H54 (cell line): ENCODE data around the gene ZFYVE16.
"Not testable (repeated sequence)": the region's sequence is repeated elsewhere in the genome, so short reads cannot be mapped to it uniquely, and the experiment has no call there.

Experiments
- DNase-seq: peaks from one replicate; pipeline ENCODE4 v3.0.0; 2011; ENCODE audit warnings: low spot score, mixed read lengths; ENCODE audit not compliant: insufficient read length
- FAIRE-seq: peaks from 3 replicates; lab custom pipeline; 2011; peaks lifted over from hg19 to GRCh38; lab: Jason Lieb, UNC
- POLR2A ChIP-seq: IDR thresholded peaks from 2 replicates; pipeline ENCODE4 v1.6.1; 2011; ENCODE audit warnings: low read depth, mild to moderate bottlenecking, low read length

The ZFYVE16 gene

GRCh38 chr5:80439213-80439612, 31.3 kb downstream of the ZFYVE16 start:
- no peak for FAIRE-seq
- DNase-seq: no peak
- TF ChIP-seq POLR2A: no peak

DNA sequence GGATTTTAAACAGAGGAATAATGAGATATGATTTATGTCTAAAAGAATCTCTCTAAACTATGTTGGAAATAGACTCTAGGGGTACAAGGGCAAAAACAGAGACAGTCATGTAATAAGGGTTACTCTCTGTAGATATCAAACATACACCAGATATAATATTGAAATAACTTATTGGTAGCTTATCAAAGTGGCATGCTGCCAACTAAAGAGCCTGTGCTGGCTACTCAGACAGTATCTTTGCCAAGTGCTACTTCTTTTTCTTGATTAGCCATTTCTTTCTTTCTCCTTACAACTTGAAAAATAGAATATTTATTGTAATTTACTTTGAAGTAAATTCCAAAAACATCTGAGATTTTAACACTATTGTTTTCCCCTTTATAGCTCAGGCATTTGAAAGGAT, 34.9 kb downstream of the ZFYVE16 start:
- no peak for TF ChIP-seq POLR2A
- FAIRE-seq: no peak
- DNase-seq: no peak

GRCh38 chr5:80453366-80453765, 45.5 kb downstream of the ZFYVE16 start:
- no peak for DNase-seq
- TF ChIP-seq POLR2A: no peak
- no peak for FAIRE-seq

GRCh38 chr5:80463269-80463668, 55.4 kb downstream of the ZFYVE16 start:
- FAIRE-seq: no peak
- no peak for TF ChIP-seq POLR2A
- no peak for DNase-seq

GRCh38 chr5:80466669-80467485, 59.0 kb downstream of the ZFYVE16 start:
- no peak for DNase-seq
- FAIRE-seq: no peak
- no peak for TF ChIP-seq POLR2A

DNA sequence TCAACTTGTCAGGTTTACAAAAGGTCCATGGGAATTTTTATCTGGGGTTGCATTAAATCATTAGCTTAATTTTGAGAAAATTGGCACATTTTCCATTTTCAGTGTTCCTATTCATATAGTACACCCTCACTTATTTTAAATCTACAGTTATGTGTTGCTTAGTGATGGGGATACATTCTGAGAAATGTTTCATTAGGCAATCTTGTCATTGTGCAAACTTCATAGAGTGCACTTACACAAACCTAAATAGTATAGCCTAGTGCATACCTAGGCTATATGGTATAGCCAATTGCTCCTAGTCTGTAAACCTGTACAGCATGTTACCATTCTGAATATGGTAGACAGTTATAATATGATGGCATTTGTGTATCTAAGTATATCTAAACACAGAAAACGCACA, 60.3 kb downstream of the ZFYVE16 start:
- FAIRE-seq (no peak), DNase-seq (no peak)
- TF ChIP-seq POLR2A: no peak

DNA sequence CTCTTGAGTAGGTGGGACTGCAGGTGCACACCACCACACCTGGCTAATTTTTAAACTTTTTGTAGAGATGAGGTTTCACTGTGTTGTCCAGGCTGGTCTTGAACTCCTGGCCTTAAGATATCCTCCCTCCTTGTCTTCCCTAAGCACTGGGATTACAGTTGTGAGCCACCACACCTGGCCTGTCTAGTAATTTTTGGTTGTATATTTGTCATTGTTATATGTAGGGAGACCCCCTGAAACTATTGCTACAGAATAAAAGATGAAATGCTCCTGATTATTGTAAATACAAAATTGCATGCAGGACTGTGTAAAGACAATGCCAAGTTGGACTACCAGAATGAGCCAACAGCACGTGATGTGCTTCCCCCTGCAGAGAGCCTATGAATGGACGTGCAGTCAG, 62.8 kb downstream of the ZFYVE16 start:
- FAIRE-seq, DNase-seq: not testable (repeated sequence)

DNA sequence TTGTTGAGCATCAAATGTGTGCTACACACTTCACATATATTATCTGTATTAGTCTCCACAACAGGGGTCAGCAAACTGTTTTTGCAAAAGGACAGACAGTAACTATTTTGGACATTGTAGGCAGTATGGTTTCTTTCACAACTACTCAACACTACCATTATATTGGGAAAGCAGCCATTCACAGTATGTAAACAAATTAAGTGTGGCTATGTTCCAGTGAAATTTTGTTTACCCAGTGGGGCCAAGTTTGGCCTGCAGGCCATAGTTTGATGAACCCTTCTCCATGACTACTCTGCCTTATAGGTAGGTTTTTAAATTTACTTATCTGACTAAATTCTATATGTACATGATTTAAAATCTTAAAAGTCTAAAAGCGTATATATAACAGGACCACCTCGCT, 67.1 kb downstream of the ZFYVE16 start:
- no peak for DNase-seq
- FAIRE-seq: no peak
- TF ChIP-seq POLR2A: no peak

GRCh38 chr5:80479713-80480112, 71.8 kb downstream of the ZFYVE16 start:
- no peak for TF ChIP-seq POLR2A
- FAIRE-seq: peak; percentile 23
- no peak for DNase-seq

DNA sequence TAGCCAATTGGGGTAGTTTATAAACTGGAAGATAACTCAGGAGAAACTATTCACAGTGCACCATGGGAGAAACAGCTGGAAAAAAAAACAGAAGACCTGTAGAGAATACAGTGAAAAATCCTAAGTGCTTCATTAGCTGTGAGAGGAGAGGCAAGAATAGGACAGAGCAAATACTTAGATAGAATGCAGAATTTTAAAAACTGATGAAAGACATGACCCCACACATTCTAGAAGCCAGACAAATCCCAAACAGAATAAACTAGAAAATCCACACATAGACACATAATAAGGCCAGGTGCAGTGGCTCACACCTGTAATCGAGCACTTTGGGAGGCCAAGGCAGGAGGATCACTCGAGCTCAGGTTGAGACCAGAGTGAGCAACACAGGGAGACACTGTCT, 72.5 kb downstream of the ZFYVE16 start:
- no peak for FAIRE-seq
- DNase-seq: no peak
- TF ChIP-seq POLR2A: no peak

GRCh38 chr5:80481019-80481893, 73.4 kb downstream of the ZFYVE16 start:
- TF ChIP-seq POLR2A: no peak
- FAIRE-seq (peak; percentile 97), DNase-seq (peak; percentile 22)

DNA sequence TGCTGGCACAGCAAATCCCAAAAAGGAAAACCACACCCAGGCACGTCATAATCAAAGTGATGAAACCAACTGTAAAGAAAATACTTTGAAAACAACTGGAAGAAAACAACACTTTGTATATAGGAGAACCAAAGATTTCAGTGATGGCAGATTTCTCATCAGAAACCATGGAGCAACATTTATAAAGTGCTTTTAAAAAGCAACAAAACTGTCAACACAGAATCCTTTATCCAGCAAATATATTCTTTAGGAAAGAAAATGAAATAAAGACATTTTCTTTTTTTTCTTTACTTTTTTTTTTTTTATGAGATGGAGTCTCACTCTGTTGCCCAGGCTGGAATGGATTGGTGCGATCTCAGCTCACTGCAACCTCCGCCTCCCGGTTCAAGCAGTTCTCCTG, 74.7 kb downstream of the ZFYVE16 start:
- FAIRE-seq: no peak
- TF ChIP-seq POLR2A: no peak

DNA sequence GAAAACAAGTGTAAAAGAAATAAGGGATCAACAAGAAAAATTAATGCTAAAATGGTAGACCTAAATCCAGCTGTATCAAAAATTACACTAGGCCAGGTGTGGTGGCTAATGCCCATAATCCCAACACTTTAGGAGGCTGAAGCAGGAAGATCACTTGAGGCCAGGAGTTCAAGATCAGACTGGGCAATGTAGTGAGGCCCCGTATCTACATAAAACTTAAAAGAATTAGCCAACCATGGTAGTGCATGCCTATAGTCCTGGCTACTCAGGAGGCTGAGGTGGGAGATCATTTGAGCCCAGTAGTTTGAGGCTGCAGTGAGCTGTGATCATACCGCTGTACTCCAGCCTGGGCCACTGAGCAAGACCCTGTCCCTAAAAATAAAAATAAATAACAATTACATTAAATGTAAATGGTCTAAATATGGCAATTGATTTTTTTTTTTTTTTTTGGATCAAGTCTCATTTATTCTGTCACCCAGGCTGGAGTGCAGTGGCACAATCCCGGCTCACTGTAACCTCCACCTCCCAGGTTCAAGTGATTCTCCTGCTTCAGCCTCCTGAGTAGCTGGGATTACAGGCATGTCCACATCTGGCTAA, 75.9 kb downstream of the ZFYVE16 start:
- no peak for FAIRE-seq
- no peak for DNase-seq
- TF ChIP-seq POLR2A: no peak

More for the DNA sequence above, 74.7 kb downstream of the ZFYVE16 start:
- no peak for DNase-seq

- no peak for FAIRE-seq
- no peak for TF ChIP-seq POLR2A
Observed at GRCh38 chr5:80487444-80487828, 79.6 kb downstream of the ZFYVE16 start.

More at GRCh38 chr5:80487444-80487828, 79.6 kb downstream of the ZFYVE16 start:
- no peak for DNase-seq
